SIG-M5 treated with dmso at 0.1 percent for 504 hours (cell line): ENCODE results near the gene HPGDS.
"Not testable (repeated sequence)": the region's sequence is repeated elsewhere in the genome, so short reads cannot be mapped to it uniquely, and the experiment has no call there.

Source experiments
- DNase-seq: peaks from one replicate; lab custom pipeline; 2025; ENCODE audit not compliant: unreplicated experiment; lab: John Stamatoyannopoulos, UW

HPGDS gene

GRCh38 chr4:94342694-94343093 lies at the start of gene HPGDS:
HPGDS (minus strand) TSS chr4:94342836; CDS start chr4:94334629, 8,207 bp downstream.
- DNase-seq: no peak

GRCh38 chr4:94390804-94391410 lies 48.3 kb upstream of the HPGDS start:
- no peak for DNase-seq

- DNase-seq: no peak
Observed at GRCh38 chr4:94389595-94390267, 47.1 kb upstream of the HPGDS start.

GRCh38 chr4:94387965-94388364 lies 45.3 kb upstream of the HPGDS start:
- not testable (repeated sequence) for DNase-seq

- DNase-seq: not testable (repeated sequence)
Observed at GRCh38 chr4:94385452-94385851, 42.8 kb upstream of the HPGDS start.

GRCh38 chr4:94382891-94383290 lies 40.3 kb upstream of the HPGDS start:
- DNase-seq: not testable (repeated sequence)

- DNase-seq: no peak
Observed at GRCh38 chr4:94378047-94378446, 35.4 kb upstream of the HPGDS start.

GRCh38 chr4:94377294-94377693 lies 34.7 kb upstream of the HPGDS start:
- no peak for DNase-seq

GRCh38 chr4:94375364-94375763 lies 32.7 kb upstream of the HPGDS start:
- DNase-seq: no peak

GRCh38 chr4:94373752-94374151 lies 31.1 kb upstream of the HPGDS start:
- DNase-seq: no peak

- DNase-seq: no peak
Observed at GRCh38 chr4:94372991-94373390, 30.4 kb upstream of the HPGDS start.

- no peak for DNase-seq
Observed at GRCh38 chr4:94372228-94372978, 29.8 kb upstream of the HPGDS start.

- DNase-seq: no peak
Observed at GRCh38 chr4:94371290-94371689, 28.7 kb upstream of the HPGDS start.

GRCh38 chr4:94370533-94371254 lies 28.1 kb upstream of the HPGDS start:
- DNase-seq: no peak

- no peak for DNase-seq
Observed at GRCh38 chr4:94369046-94369445, 26.4 kb upstream of the HPGDS start.

- no peak for DNase-seq
Observed at GRCh38 chr4:94368459-94368858, 25.8 kb upstream of the HPGDS start.

- DNase-seq: no peak
Observed at GRCh38 chr4:94365304-94365703, 22.7 kb upstream of the HPGDS start.

- DNase-seq: no peak
Observed at GRCh38 chr4:94364527-94364926, 21.9 kb upstream of the HPGDS start.

GRCh38 chr4:94363136-94363655 lies 20.6 kb upstream of the HPGDS start:
- DNase-seq: no peak

GRCh38 chr4:94359838-94360237 lies 17.2 kb upstream of the HPGDS start:
- no peak for DNase-seq

GRCh38 chr4:94359221-94359620 lies 16.6 kb upstream of the HPGDS start:
- no peak for DNase-seq
